Ectodermal cell (in vitro differentiated cells): Measurements from ENCODE around the gene TSHZ2.
"Not testable (repeated sequence)": the region's sequence is repeated elsewhere in the genome, so short reads cannot be mapped to it uniquely, and the experiment has no call there.

Source experiments
- H3K27ac ChIP-seq: 2 replicates; pipeline ENCODE4 v1.7.0; 2013; ENCODE audit warnings: mild to moderate bottlenecking, low read depth, low read length; ENCODE audit not compliant: insufficient read depth, poor library complexity, severe bottlenecking
- H3K27me3 ChIP-seq: 2 replicates; pipeline ENCODE4 v1.7.0; 2013; ENCODE audit warnings: mild to moderate bottlenecking, low read length; ENCODE audit not compliant: insufficient read depth, control insufficient read depth, poor library complexity, severe bottlenecking
- H3K36me3 ChIP-seq: one replicate; pipeline ENCODE4 v1.7.0; 2013; ENCODE audit warnings: low read length; ENCODE audit not compliant: control insufficient read depth, insufficient read depth
- H3K4me1 ChIP-seq: one replicate; pipeline ENCODE4 v1.7.0; 2013; ENCODE audit warnings: low read length; ENCODE audit not compliant: control insufficient read depth, insufficient read depth
- H3K4me3 ChIP-seq: 2 replicates; pipeline ENCODE4 v1.7.0; 2013; ENCODE audit warnings: low read depth, low read length, control low read depth; ENCODE audit not compliant: insufficient read depth
- H3K9me3 ChIP-seq: 2 replicates; pipeline ENCODE4 v1.7.0; 2013; ENCODE audit warnings: mild to moderate bottlenecking, low read length, moderate library complexity; ENCODE audit not compliant: control insufficient read depth
- WGBS, 2 experiments: methylation state at CpG; one replicate each; pipeline ENCODE4 v1.1.7; 2013; ENCODE audit warnings: missing lambda C conversion rate in 2 of 2; 5-methylcytosine and 5-hydroxymethylcytosine counted together

TSHZ2 gene

GRCh38 chr20:53502820-53503219, 530.7 kb downstream of the TSHZ2 start:
- no peaks in the 10 kb centered on the region for H3K4me1 ChIP-seq
- H3K27me3 ChIP-seq = no peaks in the 10 kb centered on the region
- no peak overlapping the region for H3K27ac ChIP-seq
- no peaks in the 10 kb centered on the region for H3K9me3 ChIP-seq
- H3K4me3 ChIP-seq = peak overlapping the region; percentile 20
- no peaks in the 10 kb centered on the region for H3K36me3 ChIP-seq
- 93 to 96% methylated on average over 4 of the region's 4 CpGs for WGBS, 2 experiments

- WGBS, 2 experiments = 75 to 77% methylated on average over 7 of the region's 7 CpGs
- peak overlapping the region; percentile 20 for H3K4me3 ChIP-seq
These were observed 531.4 kb downstream of the TSHZ2 start for GRCh38 chr20:53503517-53503919.

DNA sequence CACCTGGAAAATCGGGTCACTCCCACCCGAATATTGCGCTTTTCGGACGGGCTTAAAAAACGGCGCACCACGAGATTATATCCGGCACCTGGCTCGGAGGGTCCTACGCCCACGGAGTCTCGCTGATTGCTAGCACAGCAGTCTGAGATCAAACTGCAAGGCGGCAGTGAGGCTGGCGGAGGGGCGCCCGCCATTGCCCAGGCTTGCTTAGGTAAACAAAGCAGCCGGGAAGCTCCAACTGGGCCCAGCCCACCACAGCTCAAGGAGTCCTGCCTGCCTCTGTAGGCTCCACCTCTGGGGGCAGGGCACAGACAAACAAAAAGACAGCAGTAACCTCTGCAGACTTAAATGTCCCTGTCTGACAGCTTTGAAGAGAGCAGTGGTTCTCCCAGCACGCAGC, 531.9 kb downstream of the TSHZ2 start:
- not testable (repeated sequence) for H3K27me3 ChIP-seq, H3K4me3 ChIP-seq, H3K27ac ChIP-seq, H3K36me3 ChIP-seq, H3K9me3 ChIP-seq, H3K4me1 ChIP-seq
- 36 to 50% methylated on average over 16 to 17 of the region's 19 CpGs for WGBS, 2 experiments

More at GRCh38 chr20:53503517-53503919, 531.4 kb downstream of the TSHZ2 start:
- no peak overlapping the region for H3K27ac ChIP-seq
- no peaks in the 10 kb centered on the region for H3K36me3 ChIP-seq
- no peaks in the 10 kb centered on the region for H3K9me3 ChIP-seq
- H3K4me1 ChIP-seq = no peaks in the 10 kb centered on the region
- no peaks in the 10 kb centered on the region for H3K27me3 ChIP-seq

DNA sequence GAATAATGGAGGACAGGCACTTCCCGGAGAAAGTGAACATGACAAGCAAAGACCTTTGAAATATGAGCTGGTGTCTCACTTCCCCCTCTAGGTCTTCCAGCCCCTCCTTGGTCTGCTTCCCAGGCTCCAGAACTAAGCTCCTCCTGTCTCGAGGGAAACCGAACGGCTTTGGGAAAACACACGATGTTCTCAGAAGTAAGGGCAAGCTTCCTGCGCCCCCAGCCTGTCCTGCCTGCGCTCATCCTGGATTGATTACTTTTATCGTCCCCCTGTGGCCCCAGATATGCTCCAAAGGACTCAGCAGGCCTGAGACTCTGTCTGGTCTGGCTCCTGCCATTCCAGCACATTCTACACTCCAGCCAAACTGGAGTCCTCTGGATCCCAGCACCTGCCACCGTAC, 538.1 kb downstream of the TSHZ2 start:
- Histone ChIP-seq H3K36me3 (no peaks in the 10 kb centered on the region), H3K4me1 (peaks cover 10% of the 10 kb centered on the region), H3K27ac (no peak overlapping the region), H3K4me3 (no peak overlapping the region), H3K27me3 (no peaks in the 10 kb centered on the region), H3K9me3 (no peaks in the 10 kb centered on the region)
- WGBS, 2 experiments = 93 to 94% methylated on average over 9 of the region's 9 CpGs

GRCh38 chr20:53510704-53511103, 538.5 kb downstream of the TSHZ2 start:
- H3K4me3 ChIP-seq = no peak overlapping the region
- WGBS, 2 experiments = 93 to 94% methylated on average over 8 of the region's 8 CpGs

GRCh38 chr20:53512076-53512475, 539.9 kb downstream of the TSHZ2 start:
- 91 to 94% methylated on average over 6 of the region's 9 CpGs for WGBS, 2 experiments
- Histone ChIP-seq H3K9me3 (no peaks in the 10 kb centered on the region), H3K4me1 (peaks cover 10% of the 10 kb centered on the region), H3K27ac (no peak overlapping the region), H3K27me3 (no peaks in the 10 kb centered on the region), H3K36me3 (no peaks in the 10 kb centered on the region), H3K4me3 (no peak overlapping the region)

More at GRCh38 chr20:53510704-53511103, 538.5 kb downstream of the TSHZ2 start:
- Histone ChIP-seq H3K4me1 (peaks cover 10% of the 10 kb centered on the region), H3K36me3 (no peaks in the 10 kb centered on the region), H3K9me3 (no peaks in the 10 kb centered on the region), H3K27ac (no peak overlapping the region), H3K27me3 (no peaks in the 10 kb centered on the region)

- WGBS, 2 experiments = 81 to 84% methylated on average over 1 to 2 of the region's 2 CpGs
- Histone ChIP-seq H3K4me3 (no peak overlapping the region), H3K27ac (no peak overlapping the region)
These were observed 541.0 kb downstream of the TSHZ2 start for GRCh38 chr20:53513168-53513488.

GRCh38 chr20:53513489-53514298, 541.5 kb downstream of the TSHZ2 start:
- Histone ChIP-seq H3K4me1 (peaks cover 10% of the 10 kb centered on the region), H3K36me3 (no peaks in the 10 kb centered on the region), H3K27me3 (no peaks in the 10 kb centered on the region), H3K4me3 (no peak overlapping the region), H3K27ac (no peak overlapping the region), H3K9me3 (no peaks in the 10 kb centered on the region)
- WGBS, 2 experiments = 81 to 86% methylated on average over 18 of the region's 18 CpGs

More at GRCh38 chr20:53513168-53513488, 541.0 kb downstream of the TSHZ2 start:
- Histone ChIP-seq H3K36me3 (no peaks in the 10 kb centered on the region), H3K4me1 (peaks cover 10% of the 10 kb centered on the region), H3K9me3 (no peaks in the 10 kb centered on the region), H3K27me3 (no peaks in the 10 kb centered on the region)

GRCh38 chr20:53515749-53516148, 543.6 kb downstream of the TSHZ2 start:
- Histone ChIP-seq H3K4me1 (peaks cover 10% of the 10 kb centered on the region), H3K27ac (no peak overlapping the region), H3K36me3 (no peaks in the 10 kb centered on the region), H3K9me3 (no peaks in the 10 kb centered on the region), H3K4me3 (no peak overlapping the region), H3K27me3 (no peaks in the 10 kb centered on the region)
- WGBS, 2 experiments = 90 to 100% methylated on average over 4 of the region's 4 CpGs

DNA sequence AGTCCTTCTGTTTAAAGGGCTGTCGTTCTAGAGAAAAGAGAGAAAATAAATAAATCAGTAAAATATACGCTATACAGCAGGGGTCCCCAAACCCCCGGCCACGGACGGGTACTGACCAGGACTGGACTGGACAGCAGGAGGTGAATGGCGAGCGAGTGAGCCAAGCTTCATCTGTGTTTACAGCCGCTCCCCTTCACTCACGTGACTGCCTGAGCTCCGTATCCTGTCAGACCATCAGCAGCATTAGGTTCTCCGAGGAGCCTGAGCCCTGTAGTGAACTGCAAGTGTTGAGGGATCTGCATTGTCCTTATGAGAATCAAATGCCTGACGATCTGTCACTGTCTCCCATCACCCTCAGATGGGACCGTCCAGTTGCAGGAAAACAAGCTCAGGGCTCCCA, 545.0 kb downstream of the TSHZ2 start:
- Histone ChIP-seq H3K27ac (no peak overlapping the region), H3K9me3 (no peaks in the 10 kb centered on the region), H3K27me3 (no peaks in the 10 kb centered on the region), H3K4me1 (peaks cover 10% of the 10 kb centered on the region), H3K36me3 (no peaks in the 10 kb centered on the region), H3K4me3 (no peak overlapping the region)
- 90 to 94% methylated on average over 12 to 13 of the region's 13 CpGs for WGBS, 2 experiments
